Measurements from ENCODE around the gene ROR1. TPM values are rescaled to one million over a fixed set of nuclear protein-coding genes. Genes with fewer than 3 reads are reported as not detected.

ROR1 gene
- total and polyA plus RNA-seq, 10 of the 15 experiments (the other 5 are each of a cell fraction or from before 2014, with no cell fraction given): 0.02 to 0.08 (median 0.05) TPM; not detected in 6

- Histone ChIP-seq H3K4me1 (ENCODE audit: control insufficient read depth, insufficient read depth, low read length) (no peaks in the 10 kb centered on the region), H3K9ac (ENCODE audit: control insufficient read depth, insufficient read depth, low read length) (no peak overlapping the region), H3K9me3 (replicated peaks; ENCODE audit: control insufficient read depth, insufficient read depth, low read length) (no peaks in the 10 kb centered on the region), H2AFZ (ENCODE audit: control insufficient read depth, low read depth, low read length) (no peak overlapping the region), H3K4me2 (ENCODE audit: control insufficient read depth, insufficient read depth) (no peak overlapping the region), H4K20me1 (ENCODE audit: control insufficient read depth, insufficient read depth) (no peaks in the 10 kb centered on the region), H3K27me3 (replicated peaks in 1 of 2; ENCODE audit: control insufficient read depth in 2 of 2, insufficient read depth in 2 of 2, low read length in 1 of 2) (peaks cover 0 to 2% of the 10 kb centered on the region in 2 experiments; a peak in 1 of 4 replicates), H3K27ac (ENCODE audit: control insufficient read depth, insufficient read depth) (no peak overlapping the region), H3K36me3 (ENCODE audit: control insufficient read depth in 2 of 2, insufficient read depth in 2 of 2, low read length in 1 of 2) (no peaks in the 10 kb centered on the region), H3K79me2 (ENCODE audit: control insufficient read depth, insufficient read depth, low read length) (no peaks in the 10 kb centered on the region), H3K4me3 (no peak overlapping the region)
- FAIRE-seq: no peak
- ATAC-seq: no peak
- WGBS (ENCODE audit: insufficient coverage, insufficient replicate concordance, low lambda C conversion rate, missing lambda C conversion rate): 42% methylated on average over 1 of the region's 1 CpG
- no TSS peak for BruUV-seq (replicated peaks)
- ChIA-PET CTCF (interaction anchor here (0.8 to 3.0 kb wide), 12 partner anchors 8 to 298 kb away, joined by 3 to 45 read pairs (median 4); no protein-coding TSS in a partner anchor), RAD21 (ENCODE audit: unreplicated experiment) (interaction anchor here (0.6 to 3.8 kb wide), 7 partner anchors 11 to 330 kb away, joined by 3 to 35 read pairs (median 4); no protein-coding TSS in a partner anchor), SMC1A (ENCODE audit: uncharacterized antibody, unreplicated experiment) (interaction anchor here (0.6 to 2.9 kb wide), 11 partner anchors 10 to 330 kb away, joined by 3 to 24 read pairs (median 4); no protein-coding TSS in a partner anchor), POLR2A (no interaction called here)
- TF ChIP-seq, protein P1, sequence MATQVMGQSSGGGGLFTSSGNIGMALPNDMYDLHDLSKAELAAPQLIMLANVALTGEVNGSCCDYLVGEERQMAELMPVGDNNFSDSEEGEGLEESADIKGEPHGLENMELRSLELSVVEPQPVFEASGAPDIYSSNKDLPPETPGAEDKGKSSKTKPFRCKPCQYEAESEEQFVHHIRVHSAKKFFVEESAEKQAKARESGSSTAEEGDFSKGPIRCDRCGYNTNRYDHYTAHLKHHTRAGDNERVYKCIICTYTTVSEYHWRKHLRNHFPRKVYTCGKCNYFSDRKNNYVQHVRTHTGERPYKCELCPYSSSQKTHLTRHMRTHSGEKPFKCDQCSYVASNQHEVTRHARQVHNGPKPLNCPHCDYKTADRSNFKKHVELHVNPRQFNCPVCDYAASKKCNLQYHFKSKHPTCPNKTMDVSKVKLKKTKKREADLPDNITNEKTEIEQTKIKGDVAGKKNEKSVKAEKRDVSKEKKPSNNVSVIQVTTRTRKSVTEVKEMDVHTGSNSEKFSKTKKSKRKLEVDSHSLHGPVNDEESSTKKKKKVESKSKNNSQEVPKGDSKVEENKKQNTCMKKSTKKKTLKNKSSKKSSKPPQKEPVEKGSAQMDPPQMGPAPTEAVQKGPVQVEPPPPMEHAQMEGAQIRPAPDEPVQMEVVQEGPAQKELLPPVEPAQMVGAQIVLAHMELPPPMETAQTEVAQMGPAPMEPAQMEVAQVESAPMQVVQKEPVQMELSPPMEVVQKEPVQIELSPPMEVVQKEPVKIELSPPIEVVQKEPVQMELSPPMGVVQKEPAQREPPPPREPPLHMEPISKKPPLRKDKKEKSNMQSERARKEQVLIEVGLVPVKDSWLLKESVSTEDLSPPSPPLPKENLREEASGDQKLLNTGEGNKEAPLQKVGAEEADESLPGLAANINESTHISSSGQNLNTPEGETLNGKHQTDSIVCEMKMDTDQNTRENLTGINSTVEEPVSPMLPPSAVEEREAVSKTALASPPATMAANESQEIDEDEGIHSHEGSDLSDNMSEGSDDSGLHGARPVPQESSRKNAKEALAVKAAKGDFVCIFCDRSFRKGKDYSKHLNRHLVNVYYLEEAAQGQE (IDR thresholded peaks at IDR 0.05; ENCODE audit: low read depth, low read length): no peak
- TF ChIP-seq POU2F2 (IDR thresholded peaks at IDR 0.05; ENCODE audit: borderline replicate concordance, low read depth, low read length): no peak
- TF ChIP-seq E2F8 (IDR thresholded peaks at IDR 0.05; ENCODE audit: low read depth, partially characterized antibody): no peak
- TF ChIP-seq GABPA (IDR thresholded peaks at IDR 0.05; ENCODE audit: low read depth): no peak
- TF ChIP-seq NR2F1 (conservative IDR thresholded peaks at IDR 0.05): no peak
- TF ChIP-seq CBX3 (IDR thresholded peaks at IDR 0.05; ENCODE audit: borderline replicate concordance, low read depth): no peak
- no peak for TF ChIP-seq CHD2 (IDR thresholded peaks at IDR 0.05; ENCODE audit: borderline replicate concordance, low read depth, low read length)
- no peak for TF ChIP-seq IKZF1 (conservative IDR thresholded peaks at IDR 0.05)
- TF ChIP-seq, protein P2, sequence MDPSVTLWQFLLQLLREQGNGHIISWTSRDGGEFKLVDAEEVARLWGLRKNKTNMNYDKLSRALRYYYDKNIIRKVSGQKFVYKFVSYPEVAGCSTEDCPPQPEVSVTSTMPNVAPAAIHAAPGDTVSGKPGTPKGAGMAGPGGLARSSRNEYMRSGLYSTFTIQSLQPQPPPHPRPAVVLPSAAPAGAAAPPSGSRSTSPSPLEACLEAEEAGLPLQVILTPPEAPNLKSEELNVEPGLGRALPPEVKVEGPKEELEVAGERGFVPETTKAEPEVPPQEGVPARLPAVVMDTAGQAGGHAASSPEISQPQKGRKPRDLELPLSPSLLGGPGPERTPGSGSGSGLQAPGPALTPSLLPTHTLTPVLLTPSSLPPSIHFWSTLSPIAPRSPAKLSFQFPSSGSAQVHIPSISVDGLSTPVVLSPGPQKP (IDR thresholded peaks at IDR 0.05; ENCODE audit: low read depth, low read length): no peak
- TF ChIP-seq SUZ12 (IDR thresholded peaks at IDR 0.05; ENCODE audit: unreplicated experiment): no peak
- no peak for TF ChIP-seq MTA2 (IDR thresholded peaks at IDR 0.05; ENCODE audit: low read depth)
- no peak for TF ChIP-seq NFXL1 (IDR thresholded peaks at IDR 0.05; ENCODE audit: borderline replicate concordance)
- no peak for TF ChIP-seq SIX5 (IDR thresholded peaks at IDR 0.05; ENCODE audit: low read depth, low read length, severe bottlenecking)
- no peak for TF ChIP-seq ZSCAN29 (IDR thresholded peaks at IDR 0.05)
- no peak for TF ChIP-seq SMC3 (IDR thresholded peaks at IDR 0.05; ENCODE audit: borderline replicate concordance, low read length)
- no peak for TF ChIP-seq KAT2A (conservative IDR thresholded peaks at IDR 0.05; ENCODE audit: control insufficient read depth, low read depth, low read length)
- DNase-seq (ENCODE audit: low read depth, low spot score): no peak
- in situ Hi-C loops (cut with MboI): loop anchor here (10.0 kb wide), 1 partner anchor 300 kb away; no protein-coding TSS in a partner anchor
- intact Hi-C loops (cut with micrococcal nuclease; ENCODE audit: unreplicated experiment): loop anchor here (1.0 to 5.0 kb wide), 3 partner anchors 222 to 297 kb away; no protein-coding TSS in a partner anchor
Observed at GRCh38 chr1:63914706-63915105, 140.9 kb downstream of the ROR1 start.
